Measurements from ENCODE around the gene KRT75.

- no peak for TF ChIP-seq POLR2AphosphoS5 (IDR thresholded peaks at IDR 0.05; ENCODE audit: low read depth, low read length)
- no peak for TF ChIP-seq TAF1 (IDR thresholded peaks at IDR 0.05; ENCODE audit: low read depth, low read length)
- TF ChIP-seq SPI1 (IDR thresholded peaks at IDR 0.05; ENCODE audit: low read depth, low read length), result no peak
- no peak for TF ChIP-seq POLR2A (IDR thresholded peaks at IDR 0.05; ENCODE audit: low read depth, low read length)
These were observed 17.4 kb downstream of the KRT75 start for GRCh38 chr12:52416795-52417194.

Measured in GM12891 (cell line).